GM21825 (cell line): Measurements from ENCODE around the gene RUNX1.

Experiments
- ATAC-seq: cut with Tn5 transposase; IDR thresholded peaks from one replicate; pipeline ENCODE4 v1.9.1; 2021; ENCODE audit warnings: mild to moderate bottlenecking, moderate library complexity; ENCODE audit not compliant: unreplicated experiment

Gene RUNX1

GRCh38 chr21:34949499-34949898, 99.6 kb downstream of the RUNX1 start:
- ATAC-seq: no peak

- no peak for ATAC-seq
Observed at GRCh38 chr21:34949030-34949429, 100.1 kb downstream of the RUNX1 start.

DNA sequence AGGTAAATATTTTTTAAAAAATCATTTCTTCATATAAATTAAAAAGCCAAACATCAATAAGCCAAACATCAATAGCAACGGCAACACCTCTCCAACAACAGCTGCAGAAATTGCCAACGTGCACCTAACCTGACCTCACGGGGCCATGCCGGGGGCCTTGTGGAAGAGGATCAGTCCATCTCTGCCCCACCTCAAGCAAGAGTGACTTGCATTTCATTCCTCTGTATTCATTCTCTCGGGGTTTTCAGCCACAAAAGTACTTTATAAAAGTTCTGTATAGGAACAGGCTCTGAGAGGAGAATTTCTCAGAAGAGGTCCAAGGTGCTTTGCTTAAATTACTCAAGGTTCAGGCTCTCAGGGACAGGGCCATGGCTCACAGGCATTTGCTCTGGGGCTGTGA, 100.9 kb downstream of the RUNX1 start:
- no peak for ATAC-seq

DNA sequence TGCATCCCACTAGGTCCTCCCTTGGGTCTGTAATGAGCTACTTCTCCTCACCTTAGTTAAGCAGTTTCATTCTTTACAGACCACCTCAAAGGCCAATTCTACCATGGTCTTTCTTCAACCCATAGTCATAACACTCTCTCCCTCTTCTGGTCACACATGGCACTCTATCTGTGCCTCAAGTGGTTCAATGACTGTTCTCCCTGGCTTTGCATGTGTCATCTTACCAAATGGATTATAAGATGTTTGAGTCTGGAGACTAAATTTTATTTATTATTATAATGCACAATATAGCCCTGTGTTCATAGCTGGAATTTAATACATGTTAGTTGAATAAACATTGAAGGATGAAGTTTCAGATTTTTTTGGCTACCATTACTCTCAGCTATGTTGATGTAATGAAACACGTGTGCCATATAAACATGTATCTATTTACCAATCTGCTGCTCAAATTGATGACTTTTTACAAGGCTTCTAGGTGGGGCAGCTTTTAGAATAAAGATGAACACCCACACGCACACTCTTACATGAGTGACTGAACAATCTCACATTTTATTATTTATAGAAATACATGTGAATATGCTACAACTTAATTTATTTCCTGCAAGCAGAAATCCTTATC, 102.1 kb downstream of the RUNX1 start:
- no peak for ATAC-seq

- no peak for ATAC-seq
Observed at GRCh38 chr21:34946385-34946840, 102.7 kb downstream of the RUNX1 start.

DNA sequence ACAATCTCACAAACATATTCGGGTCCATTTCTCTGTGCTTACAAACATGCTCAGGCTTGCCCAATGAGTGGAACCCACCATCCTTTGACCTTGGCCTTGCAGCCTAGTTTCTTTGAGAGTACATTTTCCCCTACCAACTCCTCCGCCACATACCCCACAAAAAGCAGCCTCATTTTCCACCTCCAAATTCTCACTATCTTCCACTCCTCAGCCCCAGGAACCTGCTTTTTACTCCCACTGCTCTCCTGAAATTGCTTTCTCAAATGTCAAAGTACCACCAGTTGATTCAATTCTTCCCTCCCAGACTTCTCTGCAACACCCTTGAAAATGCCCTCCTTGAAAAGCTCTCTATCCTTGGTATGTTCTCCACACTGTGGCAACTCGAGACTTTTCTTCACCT, 103.8 kb downstream of the RUNX1 start:
- no peak for ATAC-seq

GRCh38 chr21:34944015-34944755, 104.9 kb downstream of the RUNX1 start:
- ATAC-seq: no peak

DNA sequence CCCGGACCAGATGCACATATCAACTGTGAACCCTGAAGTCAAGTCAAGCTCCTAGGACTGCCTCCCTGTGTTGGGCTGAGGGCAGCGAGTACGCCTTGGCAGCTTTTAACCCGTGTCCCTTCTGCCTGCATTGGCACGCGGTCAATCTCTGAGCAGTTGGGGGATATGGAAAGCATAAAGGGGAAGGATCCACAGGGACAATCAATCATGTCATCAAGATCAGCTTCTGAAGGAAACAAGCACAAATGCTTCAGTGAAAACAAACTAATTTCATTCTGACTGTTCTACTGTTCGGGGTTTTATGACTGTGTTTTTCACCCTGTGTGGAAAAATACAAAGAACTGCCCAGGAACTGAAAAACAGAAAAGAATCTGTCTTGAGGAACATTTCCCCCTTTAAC, 106.2 kb downstream of the RUNX1 start:
- no peak for ATAC-seq

GRCh38 chr21:34941162-34941561, 107.9 kb downstream of the RUNX1 start:
- ATAC-seq: no peak

- ATAC-seq: no peak
Observed at GRCh38 chr21:34939673-34940331, 109.3 kb downstream of the RUNX1 start.

GRCh38 chr21:34938089-34938764, 110.9 kb downstream of the RUNX1 start:
- ATAC-seq: no peak

GRCh38 chr21:34936883-34937563, 112.1 kb downstream of the RUNX1 start:
- no peak for ATAC-seq

DNA sequence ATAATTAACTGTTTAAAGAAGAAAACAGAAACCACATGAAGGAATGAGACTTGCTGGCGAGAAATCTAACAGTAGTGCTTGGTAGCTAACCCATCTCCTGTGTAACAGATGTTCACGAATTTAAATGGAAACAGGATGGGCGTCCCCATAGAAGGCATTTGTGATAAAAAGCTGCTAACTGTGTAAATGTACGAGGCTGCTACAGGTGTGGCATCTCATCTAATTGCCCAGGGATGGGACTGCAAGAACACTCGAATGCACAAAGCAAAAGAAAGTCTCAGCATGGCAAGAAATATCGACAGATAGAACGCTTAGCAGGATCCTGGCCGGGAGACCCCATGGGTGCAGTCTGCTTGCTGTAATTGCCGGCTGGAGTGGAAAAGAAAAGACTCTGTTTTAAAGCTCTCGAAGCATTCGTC, 112.7 kb downstream of the RUNX1 start:
- ATAC-seq: no peak

- ATAC-seq: no peak
Observed at GRCh38 chr21:34935898-34936297, 113.2 kb downstream of the RUNX1 start.

GRCh38 chr21:34935452-34935851, 113.7 kb downstream of the RUNX1 start:
- no peak for ATAC-seq

DNA sequence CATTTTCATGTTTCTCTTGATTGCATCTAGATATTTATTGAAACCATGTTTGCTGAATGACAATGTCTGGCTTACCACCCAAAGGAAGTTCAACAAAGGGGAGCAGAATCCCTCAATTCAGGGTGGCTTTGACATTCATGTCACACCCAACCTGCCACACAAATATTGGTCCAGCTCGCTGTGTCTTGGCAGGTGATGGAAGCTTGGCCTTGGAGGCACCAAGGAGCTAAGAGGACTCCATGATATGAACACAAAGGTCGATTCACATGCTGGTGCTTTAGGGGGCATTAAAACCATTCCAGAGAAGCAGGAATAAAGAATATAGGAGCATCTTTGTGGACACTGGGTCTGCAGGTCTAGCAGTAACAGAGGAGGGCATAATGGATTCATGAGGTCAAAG, 114.8 kb downstream of the RUNX1 start:
- ATAC-seq: no peak

- ATAC-seq: no peak
Observed at GRCh38 chr21:34933609-34934335, 115.3 kb downstream of the RUNX1 start.

- no peak for ATAC-seq
Observed at GRCh38 chr21:34932233-34932632, 116.9 kb downstream of the RUNX1 start.

GRCh38 chr21:34930971-34931370, 118.1 kb downstream of the RUNX1 start:
- ATAC-seq: no peak

DNA sequence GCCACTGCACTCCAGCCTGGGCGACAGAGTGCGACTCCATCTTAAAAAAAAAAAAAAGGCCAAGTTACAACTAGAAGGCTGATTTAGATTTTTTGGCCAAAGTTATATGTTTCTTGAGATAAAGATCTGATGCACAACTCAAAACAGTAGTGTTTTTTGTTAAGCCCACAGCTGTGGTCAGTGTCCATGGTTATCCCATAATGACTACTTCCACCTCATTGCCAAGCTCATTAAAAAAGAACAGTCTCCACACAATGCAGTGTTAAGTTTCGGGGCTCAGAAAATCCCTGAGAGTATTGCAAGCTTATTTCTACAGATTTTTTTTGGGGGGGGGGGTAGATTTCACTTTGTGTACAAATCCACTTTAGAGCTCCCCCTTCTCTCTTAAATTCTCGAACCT, 120.5 kb downstream of the RUNX1 start:
- no peak for ATAC-seq
